IMR-90 (cell line): Measurements from ENCODE around the gene RTN3. TPM values are rescaled to one million over a fixed set of nuclear protein-coding genes. Genes with fewer than 3 reads are reported as not detected.
A peak's percentile ranks its signal among the peaks of the same experiment; 100 is the strongest.

Experiments
- ATAC-seq: fragments of 200-7000 bp; cut with Tn5 transposase; 2 replicates; pipeline ENCODE4 v1.9.1; 2020; ENCODE audit warnings: low read depth, mild to moderate bottlenecking, moderate library complexity
- BruUV-seq: library from RNA; stranded (reverse); fragments of 400-500 nt; replicated peaks from 2 replicates; lab custom pipeline; 2021; lab: Mats Ljungman, UMichigan
- CTCF ChIA-PET: fragments of 300-600 bp; formaldehyde crosslinking; extraction: SDS; loops from one replicate; lab custom pipeline; 2021; ENCODE audit warnings: antibody characterized with exemption; lab: Yijun Ruan, JAX
- POLR2A ChIA-PET: fragments of 300-600 bp; sonication (Branson Sonifier 250); formaldehyde crosslinking; loops from one replicate; lab custom pipeline; 2022; ENCODE audit warnings: antibody characterized with exemption; ENCODE audit not compliant: unreplicated experiment; lab: Charles Lee
- DNase-seq: peaks from one replicate; pipeline ENCODE4 v3.0.0; 2013
- H2AFZ ChIP-seq: replicated peaks from 2 replicates; pipeline ENCODE3; 2013; ENCODE audit warnings: low read length, mild to moderate bottlenecking; ENCODE audit not compliant: poor library complexity
- H2AK5ac ChIP-seq: 2 replicates; pipeline ENCODE4 v1.6.1; 2013; ENCODE audit warnings: low read depth, low read length, inconsistent platforms
- H2AK9ac ChIP-seq: replicated peaks from 2 replicates; pipeline ENCODE3; 2013; ENCODE audit warnings: mild to moderate bottlenecking, low read depth, low read length, moderate library complexity; ENCODE audit not compliant: poor library complexity
- H2BK120ac ChIP-seq: 2 replicates; pipeline ENCODE4 v1.6.1; 2013; ENCODE audit warnings: low read depth, low read length, inconsistent platforms
- H2BK15ac ChIP-seq: 3 replicates; pipeline ENCODE4 v1.6.1; 2013; ENCODE audit warnings: low read depth, low read length, inconsistent platforms
- H2BK20ac ChIP-seq: 2 replicates; pipeline ENCODE4 v1.6.1; 2013; ENCODE audit warnings: low read depth, mild to moderate bottlenecking, inconsistent platforms, low read length, moderate library complexity
- H2BK5ac ChIP-seq: 2 replicates; pipeline ENCODE4 v1.6.1; 2013; ENCODE audit warnings: mild to moderate bottlenecking, low read depth, low read length, inconsistent platforms; ENCODE audit not compliant: poor library complexity, severe bottlenecking
- H3K14ac ChIP-seq: replicated peaks from 2 replicates; pipeline ENCODE4 v1.6.1; 2013; ENCODE audit warnings: low read depth, low read length, inconsistent platforms
- H3K18ac ChIP-seq: 2 replicates; pipeline ENCODE4 v1.6.1; 2013; ENCODE audit warnings: low read depth, low read length, control low read depth
- H3K23ac ChIP-seq: 2 replicates; pipeline ENCODE4 v1.6.1; 2013; ENCODE audit warnings: low read depth, low read length, inconsistent platforms
- H3K27ac ChIP-seq: 2 replicates; pipeline ENCODE4 v1.5.1; 2013; ENCODE audit warnings: mild to moderate bottlenecking, control low read depth, low read length; ENCODE audit not compliant: insufficient read depth
- H3K27me3 ChIP-seq: 2 replicates; pipeline ENCODE4 v1.6.1; 2013; ENCODE audit warnings: low read length; ENCODE audit not compliant: control insufficient read depth, insufficient read depth
- H3K36me3 ChIP-seq: 2 replicates; pipeline ENCODE4 v1.6.1; 2013; ENCODE audit warnings: low read length, mixed read lengths; ENCODE audit not compliant: control insufficient read depth, insufficient read depth
- H3K4ac ChIP-seq: 2 replicates; pipeline ENCODE4 v1.6.1; 2013; ENCODE audit warnings: low read depth, low read length, inconsistent platforms
- H3K4me1 ChIP-seq: 2 replicates; pipeline ENCODE4 v1.6.1; 2013; ENCODE audit warnings: low read length, mixed read lengths; ENCODE audit not compliant: control insufficient read depth, insufficient read depth
- H3K4me2 ChIP-seq: 2 replicates; pipeline ENCODE4 v1.6.1; 2013; ENCODE audit warnings: low read depth, mild to moderate bottlenecking, control low read depth, low read length, moderate library complexity
- H3K4me3 ChIP-seq: 2 replicates; pipeline ENCODE4 v1.5.1; 2013; ENCODE audit warnings: low read depth, mild to moderate bottlenecking, control low read depth, low read length, moderate library complexity; ENCODE audit not compliant: insufficient read depth
- H3K56ac ChIP-seq: 2 replicates; pipeline ENCODE4 v1.6.1; 2013; ENCODE audit warnings: low read length, inconsistent platforms; ENCODE audit not compliant: insufficient read depth; ENCODE audit errors: extremely low read depth
- H3K79me1 ChIP-seq, 2 experiments: 2 replicates each; pipeline ENCODE4 v1.6.1; 2013; ENCODE audit warnings: low read length in 2 of 2, inconsistent platforms in 1 of 2, low read depth in 1 of 2
- H3K9ac ChIP-seq: 2 replicates; pipeline ENCODE4 v1.6.1; 2013; ENCODE audit warnings: low read depth, low read length, control low read depth
- H3K9me1 ChIP-seq: 2 replicates; pipeline ENCODE4 v1.6.1; 2013; ENCODE audit warnings: low read length, inconsistent platforms; ENCODE audit not compliant: insufficient read depth
- H3K9me3 ChIP-seq: 2 replicates; pipeline ENCODE4 v1.6.1; 2013; ENCODE audit warnings: low read length; ENCODE audit not compliant: control insufficient read depth, insufficient read depth
- H4K20me1 ChIP-seq: 2 replicates; pipeline ENCODE4 v1.6.1; 2013; ENCODE audit warnings: low read length, inconsistent platforms; ENCODE audit not compliant: insufficient read depth
- H4K5ac ChIP-seq: 2 replicates; pipeline ENCODE4 v1.6.1; 2013; ENCODE audit warnings: mild to moderate bottlenecking, low read depth, low read length, control low read depth
- H4K8ac ChIP-seq, 2 experiments: 2 replicates each; pipeline ENCODE4 v1.6.1; 2013; ENCODE audit warnings: low read depth in 2 of 2, low read length in 2 of 2, control low read depth in 1 of 2, inconsistent platforms in 1 of 2
- H4K91ac ChIP-seq: 2 replicates; pipeline ENCODE4 v1.6.1; 2013; ENCODE audit warnings: low read depth, low read length, inconsistent platforms; ENCODE audit not compliant: insufficient read depth
- CEBPB ChIP-seq: IDR thresholded peaks from 2 replicates; pipeline ENCODE4 v1.6.1; 2012; ENCODE audit warnings: low read depth, low read length, improper control_type of control experiment
- CHD1 ChIP-seq: IDR thresholded peaks from 2 replicates; pipeline ENCODE4 v1.6.1; 2012; ENCODE audit warnings: low read depth, low read length, improper control_type of control experiment
- WGBS, 2 experiments: methylation state at CpG; one replicate each; pipeline versions ENCODE4 v1.1.5 to v1.1.7; 2013; ENCODE audit warnings: missing lambda C conversion rate in 2 of 2; ENCODE audit not compliant: insufficient read length in 1 of 2; ENCODE audit errors: extremely low coverage in 2 of 2; 5-methylcytosine and 5-hydroxymethylcytosine counted together
- dilution Hi-C: fragments of 300-500 bp; cut with HindIII; formaldehyde crosslinking; loops from one replicate; pipeline ENCODE4 v1.14.3; 2018; ENCODE audit warnings: low sequenced_read_pairs; ENCODE audit not compliant: unreplicated experiment
- in situ Hi-C: fragments of 300-500 bp; cut with MboI; formaldehyde crosslinking; loops from 3 replicates; pipeline ENCODE4 v1.14.3; 2019; ENCODE audit warnings: low sequenced_read_pairs, inconsistent platforms, mixed read lengths
- intact Hi-C: fragments of 100-400 bp; cut with micrococcal nuclease; formaldehyde crosslinking; loops from 2 replicates; pipeline ENCODE4 v1.10.0; 2022
- polyA plus RNA-seq, 3 experiments: library from polyadenylated mRNA; depleted of rRNA; stranded (reverse); fragments of >200 nt; gene quantifications; 2 replicates each; pipeline ENCODE4 v1.2.3, GENCODE V29; 2012; ENCODE audit warnings: low replicate concordance in 1 of 3
- total RNA-seq: library from RNA; depleted of rRNA; stranded (reverse); fragments of >200 nt; gene quantifications from 2 replicates; pipeline ENCODE4 v1.2.3, GENCODE V29; 2012

The RTN3 gene
- total and polyA plus RNA-seq, 2 of the 4 experiments (the other 2 are of a cell fraction) = 31.2 to 64.6 TPM

GRCh38 chr11:63769714-63770455 is 88.6 kb downstream of the RTN3 start:
- peak overlapping the region; percentile 38 for H3K4ac ChIP-seq
- ChIA-PET POLR2A (no interaction called here), CTCF (interaction anchor here (1.6 kb wide), 1 partner anchor 66 kb away, joined by 4 read pairs; no protein-coding TSS in a partner anchor)
- H3K9ac ChIP-seq = peak overlapping the region; percentile 35
- no peak overlapping the region for H2BK20ac ChIP-seq
- H3K4me1 ChIP-seq = peaks cover 16% of the 10 kb centered on the region
- no TSS peak for BruUV-seq
- H3K27me3 ChIP-seq = no peaks in the 10 kb centered on the region
- H3K4me3 ChIP-seq = peak overlapping the region; percentile 59
- DNase-seq = no peak
- intact Hi-C loops = loop anchor here (2.0 kb wide), 4 partner anchors 43 to 383 kb away; partner anchors contain the start of gene SPINDOC
- H3K18ac ChIP-seq = no peak overlapping the region
- peak overlapping the region; percentile 13 to 68; a peak in 3 of 4 replicates for H4K8ac ChIP-seq
- H2AK5ac ChIP-seq = peak overlapping the region; percentile 78; the same call in 1 of the 2 replicates
- H3K14ac ChIP-seq = peak overlapping the region; percentile 6
- 3% methylated on average over 13 of the region's 35 CpGs; no CpG with 5 or more reads in 1 of the 2 experiments for WGBS, 2 experiments
- H3K9me3 ChIP-seq = no peaks in the 10 kb centered on the region
- ATAC-seq = no peak
- H2AK9ac ChIP-seq = peak overlapping the region; percentile 89
- peak overlapping the region; percentile 65 for H3K4me2 ChIP-seq
- H2BK15ac ChIP-seq = no peak overlapping the region
- H4K5ac ChIP-seq = no peak overlapping the region
- H3K56ac ChIP-seq = no peak overlapping the region
- dilution Hi-C loops = no loop called here
- H3K27ac ChIP-seq = no peak overlapping the region
- no peak overlapping the region for H2BK120ac ChIP-seq
- TF ChIP-seq CHD1 = no peak
- TF ChIP-seq CEBPB = no peak
- H3K36me3 ChIP-seq = peaks cover 7% of the 10 kb centered on the region
- in situ Hi-C loops = loop anchor here (10.0 kb wide), 1 partner anchor 175 kb away; no protein-coding TSS in a partner anchor
- H3K9me1 ChIP-seq = peaks cover 7% of the 10 kb centered on the region
- peaks cover 7 to 30% of the 10 kb centered on the region in 2 experiments for H3K79me1 ChIP-seq
- H4K91ac ChIP-seq = no peak overlapping the region
- peak overlapping the region; percentile 96 for H2AFZ ChIP-seq
- H2BK5ac ChIP-seq = no peak overlapping the region
- peaks cover 25% of the 10 kb centered on the region for H4K20me1 ChIP-seq
- H3K23ac ChIP-seq = peak overlapping the region; percentile 19; the same call in 1 of the 2 replicates
